Measurements from ENCODE around the gene GALNTL6.

DNA sequence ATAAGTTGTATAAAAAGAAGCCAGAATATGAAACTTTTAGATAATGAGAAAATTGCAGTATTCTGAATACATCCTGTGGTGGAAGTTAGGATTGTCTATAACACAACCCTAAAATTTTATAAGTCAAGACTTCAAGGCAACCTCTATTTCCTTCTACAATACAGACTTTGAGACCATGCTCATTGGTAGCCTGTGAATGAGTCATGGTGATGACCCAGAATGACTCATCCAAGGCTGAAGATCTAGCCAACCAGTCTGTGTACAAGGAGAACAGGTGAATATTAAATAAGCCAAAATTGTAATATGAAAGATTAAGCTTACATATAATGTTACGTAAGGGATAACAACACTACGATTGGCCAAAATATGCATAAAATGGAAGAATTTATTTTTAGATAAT is 879.5 kb downstream of the GALNTL6 start:
- TF ChIP-seq YY1 (IDR thresholded peaks at IDR 0.05; ENCODE audit: insufficient read depth, insufficient read length) (no peak), ZNF274 (IDR thresholded peaks at IDR 0.05; ENCODE audit: low read depth, low read length) (no peak)
